ENCODE measurements around the gene EML5.
A peak's percentile ranks its signal among the peaks of the same experiment; 100 is the strongest.
"Not testable (repeated sequence)": the region's sequence is repeated elsewhere in the genome, so short reads cannot be mapped to it uniquely, and the experiment has no call there.

Gene EML5

GRCh38 chr14:88792473-88793258, at the start of gene EML5:
TSS of gene EML5 (minus strand) at chr14:88792953. CDS start at chr14:88792503, 450 bp downstream.
- peak; percentile 86 for DNase-seq

- DNase-seq = no peak
Measured at GRCh38 chr14:88842414-88842813, 49.7 kb upstream of the EML5 start.

GRCh38 chr14:88841741-88842140, 49.0 kb upstream of the EML5 start:
- no peak for DNase-seq

GRCh38 chr14:88840926-88841325, 48.2 kb upstream of the EML5 start:
- no peak for DNase-seq

GRCh38 chr14:88838015-88838414, 45.3 kb upstream of the EML5 start:
- no peak for DNase-seq

- no peak for DNase-seq
Measured at GRCh38 chr14:88837495-88837894, 44.7 kb upstream of the EML5 start.

GRCh38 chr14:88835661-88836060, 42.9 kb upstream of the EML5 start:
- DNase-seq = no peak

GRCh38 chr14:88834883-88835431, 42.2 kb upstream of the EML5 start:
- no peak for DNase-seq

- no peak for DNase-seq
Measured at GRCh38 chr14:88831284-88831683, 38.5 kb upstream of the EML5 start.

- DNase-seq = no peak
Measured at GRCh38 chr14:88829685-88830302, 37.0 kb upstream of the EML5 start.

- no peak for DNase-seq
Measured at GRCh38 chr14:88829188-88829587, 36.4 kb upstream of the EML5 start.

GRCh38 chr14:88825503-88825902, 32.8 kb upstream of the EML5 start:
- no peak for DNase-seq

- no peak for DNase-seq
Measured at GRCh38 chr14:88825078-88825458, 32.3 kb upstream of the EML5 start.

GRCh38 chr14:88824314-88825077, 31.7 kb upstream of the EML5 start, which contains the start of gene TTC8:
TSS of gene TTC8 (plus strand) at chr14:88824651. CDS start at chr14:88824708, 57 bp downstream.
- DNase-seq = peak; percentile 86

GRCh38 chr14:88823968-88824313, 31.2 kb upstream of the EML5 start:
- DNase-seq = no peak

- DNase-seq = no peak
Measured at GRCh38 chr14:88821888-88822287, 29.1 kb upstream of the EML5 start.

GRCh38 chr14:88821378-88821777, 28.6 kb upstream of the EML5 start:
- DNase-seq = no peak

GRCh38 chr14:88819674-88820073, 26.9 kb upstream of the EML5 start:
- not testable (repeated sequence) for DNase-seq

GRCh38 chr14:88818018-88818417, 25.3 kb upstream of the EML5 start:
- DNase-seq = no peak

- no peak for DNase-seq
Measured at GRCh38 chr14:88815980-88816379, 23.2 kb upstream of the EML5 start.

- no peak for DNase-seq
Measured at GRCh38 chr14:88808359-88808758, 15.6 kb upstream of the EML5 start.

- no peak for DNase-seq
Measured at GRCh38 chr14:88804477-88804876, 11.7 kb upstream of the EML5 start.

GRCh38 chr14:88804035-88804434, 11.3 kb upstream of the EML5 start:
- no peak for DNase-seq

- no peak for DNase-seq
Measured at GRCh38 chr14:88802596-88802995, 9.8 kb upstream of the EML5 start.
